Right cardiac atrium (tissue), 5 donors: ENCODE measurements around the gene ZNHIT3. TPM values are rescaled to one million over a fixed set of nuclear protein-coding genes. Genes with fewer than 3 reads are reported as not detected.
"Not testable (repeated sequence)": the region's sequence is repeated elsewhere in the genome, so short reads cannot be mapped to it uniquely, and the experiment has no call there.

ENCODE experiments used
- ATAC-seq, 2 donors: fragments of 200-7000 bp; cut with Tn5 transposase; one replicate each; pipeline versions ENCODE4 v1.8.0 to v1.9.1; 2020; ENCODE audit warnings: moderate library complexity in 2 of 2, mild to moderate bottlenecking in 1 of 2
- DNase-seq, 3 donors: peaks; one replicate each; pipeline ENCODE4 v3.0.0-alpha.2; 2020
- H3K27ac ChIP-seq: one replicate; pipeline ENCODE4 v1.5.1; 2013; ENCODE audit warnings: mild to moderate bottlenecking, low read length, control low read depth, moderate library complexity
- H3K27me3 ChIP-seq: one replicate; pipeline ENCODE4 v1.6.1; 2013; ENCODE audit not compliant: control insufficient read depth, insufficient read depth
- H3K4me1 ChIP-seq: one replicate; pipeline ENCODE4 v1.6.1; 2013; ENCODE audit warnings: low read length; ENCODE audit not compliant: control insufficient read depth, insufficient read depth
- H3K4me3 ChIP-seq: one replicate; pipeline ENCODE4 v1.5.1; 2013; ENCODE audit warnings: low read length, control low read depth
- H3K9me3 ChIP-seq: one replicate; pipeline ENCODE4 v1.6.1; 2013; ENCODE audit warnings: low read length; ENCODE audit not compliant: control insufficient read depth
- WGBS: extraction: QIAGEN DNeasy Blood & Tissue Kit; methylation state at CpG from one replicate; pipeline ENCODE4 v1.1.7; 2013; 5-methylcytosine and 5-hydroxymethylcytosine counted together
- intact Hi-C, 4 donors: fragments of 100-400 bp; cut with DNase I; formaldehyde crosslinking; loops; one replicate each; pipeline versions ENCODE4 v1.11.0 to v1.14.0; 2022 to 2023
- polyA plus RNA-seq: library from polyadenylated mRNA; stranded (reverse); fragments of 200-250 nt; gene quantifications from one replicate; pipeline ENCODE4 v1.2.3, GENCODE V29; 2013
- total RNA-seq, 4 donors: library from RNA; stranded (reverse); fragmentation: NEBNext Ultra II Directional; extraction: Animal tissue kit (Norgen Biotek cat#: 25700); gene quantifications; one replicate each; pipeline ENCODE4 v1.2.1, GENCODE V29; 2021
- donor health status: healthy with polysubstance abuse.
- donor health status: DM: no; HTN: yes; CAD: no.
- donor health status: DM: no; HTN: no; CAD: no.
- donor health status: DM: no; HTN: yes; CAD: no; lungs with severe emphysema.
- donor health status: DM: yes; HTN: yes; CAD: no.

Gene ZNHIT3
- total and polyA plus RNA-seq, 5 donors, result 17.7 to 32.3 (median 23.7) TPM

DNA sequence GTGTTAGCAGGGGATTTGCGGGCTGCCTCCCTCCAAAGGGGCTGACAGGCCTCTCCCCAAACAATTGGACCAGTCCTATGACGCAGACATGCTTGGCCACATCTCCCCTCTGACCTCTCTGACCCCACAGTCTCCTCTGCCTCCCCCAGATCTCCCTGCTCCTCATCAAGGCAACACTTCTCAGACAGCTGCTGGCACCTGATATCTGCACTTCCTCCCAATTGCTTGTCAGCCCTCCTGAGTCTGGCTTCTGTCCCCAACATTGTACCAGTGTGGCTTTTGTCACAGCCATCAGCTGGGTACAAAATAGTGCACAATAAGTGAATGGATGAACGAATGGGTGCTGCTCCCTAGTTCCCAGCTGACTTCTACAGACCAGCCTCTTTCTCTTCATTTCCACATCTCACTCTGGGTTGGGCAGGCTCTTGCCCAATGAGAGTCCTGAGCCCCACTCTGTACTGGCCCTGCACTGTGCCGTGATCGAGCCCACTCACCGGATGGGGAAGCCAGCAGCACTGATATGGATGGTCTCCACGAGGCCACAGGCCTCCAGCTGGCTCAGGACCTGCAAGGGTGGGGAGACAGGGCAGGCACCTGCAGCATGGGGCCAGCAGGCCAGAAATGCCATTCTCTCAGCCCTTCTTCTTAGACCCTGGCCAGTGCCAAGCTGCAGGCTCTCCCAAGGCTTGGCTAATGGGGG is 17.1 kb downstream of the ZNHIT3 start:
- H3K4me3 ChIP-seq, result no peak overlapping the region
- DNase-seq (no peak), ATAC-seq (no peak)
- intact Hi-C loops, result no loop called here
- 72% methylated on average over 7 of the region's 7 CpGs for whole genome bisulfite sequencing
- no peaks in the 10 kb centered on the region for H3K27me3 ChIP-seq
- no peaks in the 10 kb centered on the region for H3K4me1 ChIP-seq
- no peak overlapping the region for H3K27ac ChIP-seq
- no peaks in the 10 kb centered on the region for H3K9me3 ChIP-seq

DNA sequence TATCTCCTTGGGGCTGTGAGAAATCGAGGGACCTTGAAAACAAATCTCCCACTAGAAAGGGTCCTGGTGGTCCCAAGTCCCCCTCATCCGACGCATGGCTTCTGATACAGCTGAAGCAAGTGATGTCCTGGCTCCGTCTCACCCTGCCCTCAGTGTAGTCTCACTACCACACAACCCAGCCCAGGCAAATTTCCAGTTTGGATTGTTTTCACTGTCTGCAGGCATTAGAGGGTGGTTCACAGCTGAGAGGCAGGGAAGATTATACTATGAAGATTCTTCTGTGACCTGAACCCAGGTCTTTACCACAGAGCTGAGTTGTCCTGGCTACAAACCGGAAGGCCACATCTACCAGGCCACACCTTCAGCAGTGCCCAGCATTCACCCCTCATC is 17.7 kb downstream of the ZNHIT3 start:
- ATAC-seq, result no peak
- H3K4me1 ChIP-seq, result no peaks in the 10 kb centered on the region
- H3K9me3 ChIP-seq, result no peaks in the 10 kb centered on the region
- DNase-seq, result no peak
- no peaks in the 10 kb centered on the region for H3K27me3 ChIP-seq
- intact Hi-C loops, result no loop called here
- WGBS, result 94% methylated on average over 5 of the region's 5 CpGs
- H3K27ac ChIP-seq, result no peak overlapping the region
- no peak overlapping the region for H3K4me3 ChIP-seq

DNA sequence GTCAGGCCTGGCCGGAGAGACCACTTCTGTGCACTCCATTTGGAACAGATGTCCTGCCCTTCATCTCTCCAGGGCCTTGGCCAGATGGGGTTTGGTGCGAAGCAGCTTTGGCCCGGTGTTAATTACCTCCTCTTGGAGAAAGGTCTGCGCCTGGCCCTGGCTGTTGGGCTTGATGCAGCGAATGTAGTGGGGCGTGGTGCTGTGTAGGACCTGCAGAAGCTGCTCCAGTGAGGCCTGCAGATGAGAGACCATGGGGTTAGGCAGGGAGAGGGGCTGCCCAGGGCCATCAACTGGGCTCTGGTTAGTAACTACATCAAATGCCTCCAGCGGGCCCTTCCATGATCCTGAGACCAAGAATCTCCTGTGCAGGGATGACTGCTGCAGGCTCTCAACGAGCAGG is 18.7 kb downstream of the ZNHIT3 start:
- 93% methylated on average over 8 of the region's 8 CpGs for WGBS
- no peaks in the 10 kb centered on the region for H3K4me1 ChIP-seq
- no peak overlapping the region for H3K4me3 ChIP-seq
- no peak for ATAC-seq
- intact Hi-C loops, result no loop called here
- no peak for DNase-seq
- H3K27me3 ChIP-seq, result no peaks in the 10 kb centered on the region
- no peaks in the 10 kb centered on the region for H3K9me3 ChIP-seq
- no peak overlapping the region for H3K27ac ChIP-seq

DNA sequence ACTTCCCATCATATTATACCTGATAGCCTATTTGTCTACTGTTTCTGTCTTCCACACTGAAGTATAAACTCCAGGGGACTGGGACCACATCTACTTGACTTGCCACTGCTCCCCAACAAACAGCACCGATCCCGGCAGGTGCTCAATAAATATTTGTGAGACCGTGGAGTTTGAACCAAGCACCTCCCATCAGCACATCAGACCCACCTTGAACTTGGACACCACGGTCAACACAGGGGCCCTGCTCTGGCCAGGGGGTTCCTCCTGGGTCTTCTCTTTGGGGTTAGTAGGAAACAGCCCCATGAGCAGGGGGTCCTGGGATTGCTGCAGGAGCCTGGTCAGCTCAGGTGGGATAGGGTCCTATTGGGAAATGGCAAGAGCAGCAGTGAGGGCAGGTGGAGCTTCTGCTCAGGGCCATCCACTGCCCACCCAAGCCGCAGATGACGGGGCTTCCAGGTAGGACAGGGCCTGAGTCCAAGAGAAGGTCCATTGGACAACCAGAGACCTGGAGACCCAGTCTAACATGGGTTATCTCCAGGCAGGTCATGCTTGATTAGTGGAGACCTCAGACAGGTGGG is 19.9 kb downstream of the ZNHIT3 start:
- intact Hi-C loops, result no loop called here
- DNase-seq (no peak), ATAC-seq (no peak)
- H3K4me3 ChIP-seq, result no peak overlapping the region
- H3K27ac ChIP-seq, result no peak overlapping the region
- H3K9me3 ChIP-seq, result no peaks in the 10 kb centered on the region
- H3K4me1 ChIP-seq, result no peaks in the 10 kb centered on the region
- WGBS, result 84% methylated on average over 6 of the region's 6 CpGs
- H3K27me3 ChIP-seq, result no peaks in the 10 kb centered on the region

- no peaks in the 10 kb centered on the region for H3K9me3 ChIP-seq
- no peaks in the 10 kb centered on the region for H3K27me3 ChIP-seq
- no peaks in the 10 kb centered on the region for H3K4me1 ChIP-seq
- WGBS, result 95% methylated on average over 11 of the region's 11 CpGs
- ATAC-seq (no peak), DNase-seq (no peak)
- intact Hi-C loops, result no loop called here
- no peak overlapping the region for H3K4me3 ChIP-seq
- H3K27ac ChIP-seq, result no peak overlapping the region
These were observed 20.4 kb downstream of the ZNHIT3 start for GRCh38 chr17:36506831-36507230.

DNA sequence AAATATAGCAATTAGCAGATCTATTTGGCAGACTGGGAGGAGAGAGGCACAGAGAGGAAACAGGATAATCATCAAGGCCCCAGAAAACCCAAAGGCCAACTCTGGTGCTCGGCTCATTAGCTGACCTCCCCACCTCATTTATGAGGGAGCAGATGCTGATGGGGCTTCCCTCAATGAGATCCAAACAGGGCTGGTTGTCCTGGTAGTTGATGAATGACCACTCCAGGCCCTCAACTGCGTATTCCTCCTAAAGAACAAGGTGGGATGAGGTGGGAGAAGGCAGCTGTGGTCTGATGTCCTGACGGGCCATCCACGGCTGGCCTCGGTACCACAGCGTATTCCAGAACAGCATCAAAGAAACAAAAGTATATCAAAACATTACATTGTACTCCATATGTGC is 20.8 kb downstream of the ZNHIT3 start:
- DNase-seq (no peak), ATAC-seq (no peak)
- 91% methylated on average over 6 of the region's 6 CpGs for WGBS
- Histone ChIP-seq H3K9me3 (no peaks in the 10 kb centered on the region), H3K4me1 (no peaks in the 10 kb centered on the region), H3K4me3 (no peak overlapping the region), H3K27ac (no peak overlapping the region), H3K27me3 (no peaks in the 10 kb centered on the region)
- intact Hi-C loops, result no loop called here

GRCh38 chr17:36508439-36508838 is 22.0 kb downstream of the ZNHIT3 start:
- 96% methylated on average over 2 of the region's 2 CpGs for WGBS
- DNase-seq, H3K9me3 ChIP-seq, ATAC-seq, H3K4me3 ChIP-seq, H3K27ac ChIP-seq, H3K4me1 ChIP-seq, H3K27me3 ChIP-seq, intact Hi-C loops: not testable (repeated sequence)

GRCh38 chr17:36509272-36509985 is 22.9 kb downstream of the ZNHIT3 start:
- Histone ChIP-seq H3K4me3 (no peak overlapping the region), H3K27me3 (no peaks in the 10 kb centered on the region), H3K9me3 (no peaks in the 10 kb centered on the region), H3K4me1 (no peaks in the 10 kb centered on the region), H3K27ac (no peak overlapping the region)
- DNase-seq (no peak), ATAC-seq (no peak)
- intact Hi-C loops, result no loop called here
- 95% methylated on average over 9 of the region's 9 CpGs for WGBS

DNA sequence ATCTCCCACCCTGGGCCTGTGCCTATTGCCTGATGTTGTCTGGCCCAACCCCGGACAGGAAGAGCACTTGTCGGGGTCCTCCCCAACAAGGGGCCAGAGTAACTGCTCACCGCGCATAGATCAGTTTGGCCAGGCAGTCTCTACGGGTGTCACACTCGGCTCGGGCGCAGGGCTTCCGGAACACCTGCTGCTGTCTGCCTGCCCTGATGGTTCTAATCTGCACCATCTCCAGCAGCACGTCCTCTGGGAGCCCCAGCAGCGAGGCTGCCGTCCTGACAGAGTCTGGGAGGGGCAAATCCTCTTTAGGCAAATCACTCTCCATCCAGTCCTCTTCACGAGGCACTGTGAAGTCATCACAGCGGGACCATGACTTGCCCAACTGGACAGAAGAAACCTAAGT is 24.2 kb downstream of the ZNHIT3 start:
- Histone ChIP-seq H3K4me1 (no peaks in the 10 kb centered on the region), H3K9me3 (no peaks in the 10 kb centered on the region), H3K4me3 (no peak overlapping the region), H3K27ac (no peak overlapping the region), H3K27me3 (no peaks in the 10 kb centered on the region)
- DNase-seq (no peak), ATAC-seq (no peak)
- WGBS, result 86% methylated on average over 14 of the region's 14 CpGs
- intact Hi-C loops, result no loop called here

GRCh38 chr17:36511216-36511615 is 24.7 kb downstream of the ZNHIT3 start:
- intact Hi-C loops, result no loop called here
- no peak overlapping the region for H3K4me3 ChIP-seq
- WGBS, result 91% methylated on average over 6 of the region's 6 CpGs
- ATAC-seq (no peak), DNase-seq (no peak)
- no peaks in the 10 kb centered on the region for H3K9me3 ChIP-seq
- H3K27ac ChIP-seq, result no peak overlapping the region
- no peaks in the 10 kb centered on the region for H3K27me3 ChIP-seq
- no peaks in the 10 kb centered on the region for H3K4me1 ChIP-seq

DNA sequence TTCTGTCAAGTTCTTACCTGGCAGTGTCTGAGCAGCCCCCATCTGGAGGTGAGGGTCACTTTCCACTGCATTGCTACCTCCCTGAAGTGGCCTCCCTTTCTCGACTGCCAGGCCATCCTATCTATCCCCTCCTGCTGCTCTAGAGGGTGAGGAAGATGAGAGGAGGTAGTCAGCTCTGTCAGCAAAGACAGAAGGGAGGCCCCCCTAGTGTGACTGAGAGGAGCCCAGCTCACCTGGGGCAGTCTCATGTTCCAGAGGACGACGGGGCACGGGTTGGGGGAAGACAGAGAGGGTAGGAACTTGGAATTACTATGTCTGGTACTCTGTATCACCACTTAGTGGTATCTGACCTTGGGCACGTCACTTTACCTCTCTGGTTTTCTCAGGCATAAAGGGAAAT is 26.2 kb downstream of the ZNHIT3 start:
- Histone ChIP-seq H3K4me1 (no peaks in the 10 kb centered on the region), H3K9me3 (no peaks in the 10 kb centered on the region), H3K27me3 (no peaks in the 10 kb centered on the region), H3K27ac (no peak overlapping the region), H3K4me3 (no peak overlapping the region)
- no peak for ATAC-seq
- DNase-seq, result no peak
- 90% methylated on average over 5 of the region's 5 CpGs for WGBS
- intact Hi-C loops, result no loop called here
